HTERT RPE-1 (cell line): Measurements from ENCODE around the gene SCD.

Experiments used
- in situ Hi-C: fragments of 300-500 bp; cut with MboI; formaldehyde crosslinking; loops from 4 replicates; pipeline ENCODE4 v1.14.3; 2020; ENCODE audit warnings: low sequenced_read_pairs

Gene SCD

DNA sequence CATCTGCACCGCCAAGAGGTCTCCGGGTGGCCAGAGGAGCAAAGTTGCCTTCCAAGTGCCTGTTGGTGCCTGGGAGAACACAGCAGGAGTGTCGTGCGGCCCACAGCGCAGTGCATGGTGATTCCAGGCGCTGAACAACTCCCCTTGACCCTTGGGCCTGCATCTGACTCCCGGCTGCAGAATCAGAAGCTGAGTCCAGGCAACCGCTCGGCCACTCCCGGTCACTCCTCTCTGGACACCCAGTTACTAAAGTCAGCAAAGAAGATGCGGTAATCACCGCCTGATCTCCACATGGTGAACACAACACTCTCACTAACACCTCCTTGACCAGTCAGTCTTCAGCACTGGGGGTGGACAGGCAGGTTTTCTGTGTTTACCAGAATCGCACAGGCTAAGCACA lies 35.5 kb downstream of the SCD start:
- in situ Hi-C loops: no loop called here

- in situ Hi-C loops: no loop called here
Observed at GRCh38 chr10:100383251-100383650, 36.2 kb downstream of the SCD start.

DNA sequence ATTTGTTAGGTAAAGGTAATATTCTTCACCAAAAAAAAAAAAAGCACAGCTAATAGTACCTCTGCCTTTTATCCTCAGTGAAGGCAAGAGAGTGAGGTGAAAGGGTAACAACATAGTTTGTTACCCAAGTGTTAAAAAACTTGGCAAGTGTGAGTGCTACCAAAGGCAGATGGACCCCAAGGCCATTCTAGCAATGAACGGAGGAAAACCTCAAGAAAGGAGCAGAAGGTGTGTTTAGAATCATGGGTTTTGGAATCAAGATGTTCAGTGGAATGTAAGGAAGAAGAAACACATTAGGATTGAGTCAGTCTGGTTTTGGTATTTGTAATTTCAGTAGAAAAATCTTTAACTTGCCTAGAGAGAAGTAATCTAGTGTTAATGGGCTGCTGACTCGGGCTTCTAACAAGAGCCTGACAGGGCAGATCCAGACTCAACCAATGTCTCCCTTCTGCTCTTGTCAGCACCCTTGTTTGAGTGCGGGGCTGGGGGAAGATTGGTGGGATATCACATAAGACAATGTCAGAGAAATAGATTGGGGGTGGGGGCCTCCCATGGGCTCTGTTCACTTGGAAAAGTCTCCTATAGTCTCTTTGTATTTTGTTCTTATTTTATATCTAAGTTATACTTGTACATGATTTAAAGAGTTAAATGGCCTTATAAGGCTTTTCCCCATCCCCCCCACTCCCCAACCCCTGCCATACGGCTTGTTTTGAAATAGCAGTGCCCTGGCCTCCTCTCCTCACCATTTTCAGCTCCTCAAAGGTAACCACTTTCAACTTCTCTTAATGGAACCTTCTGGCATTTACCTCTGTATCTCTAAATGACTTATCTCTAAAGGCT lies 44.4 kb downstream of the SCD start:
- in situ Hi-C loops: no loop called here

DNA sequence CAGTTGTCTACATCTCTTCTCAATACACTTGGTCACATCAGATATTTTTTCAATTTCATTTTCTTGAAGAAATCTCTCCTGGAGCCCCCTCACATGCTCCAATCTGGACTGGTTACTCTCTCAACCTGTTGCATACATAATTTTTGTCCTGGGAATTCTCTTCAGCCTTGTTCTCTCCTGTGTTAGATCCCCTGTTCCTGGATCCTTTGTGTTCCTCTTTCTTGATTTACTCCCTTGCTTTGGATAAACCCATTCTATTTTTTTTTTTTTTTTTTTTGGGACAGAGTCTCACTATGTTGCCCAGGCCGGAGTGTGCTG lies 45.6 kb downstream of the SCD start:
- in situ Hi-C loops: no loop called here

- in situ Hi-C loops: no loop called here
Observed at GRCh38 chr10:100395626-100396025, 48.6 kb downstream of the SCD start.

DNA sequence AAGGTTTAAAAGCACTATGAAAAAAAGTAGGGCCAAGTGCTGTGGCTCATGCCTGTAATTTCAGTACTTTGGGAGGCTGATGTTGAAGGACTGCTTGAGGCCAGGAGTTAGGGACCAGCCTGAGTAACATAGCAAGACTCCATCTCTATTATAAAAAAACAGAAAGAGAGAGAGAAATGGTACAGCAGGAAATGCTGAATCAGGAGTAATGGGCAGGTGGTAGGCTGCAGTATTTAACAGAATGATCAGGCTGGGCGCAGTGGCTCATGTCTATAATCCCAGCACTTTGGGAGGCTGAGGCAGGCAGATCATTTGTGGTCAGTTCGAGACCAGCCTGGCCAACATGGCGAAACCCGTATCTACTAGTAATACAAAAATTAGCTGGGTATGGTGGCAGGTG lies 49.6 kb downstream of the SCD start:
- in situ Hi-C loops: no loop called here

DNA sequence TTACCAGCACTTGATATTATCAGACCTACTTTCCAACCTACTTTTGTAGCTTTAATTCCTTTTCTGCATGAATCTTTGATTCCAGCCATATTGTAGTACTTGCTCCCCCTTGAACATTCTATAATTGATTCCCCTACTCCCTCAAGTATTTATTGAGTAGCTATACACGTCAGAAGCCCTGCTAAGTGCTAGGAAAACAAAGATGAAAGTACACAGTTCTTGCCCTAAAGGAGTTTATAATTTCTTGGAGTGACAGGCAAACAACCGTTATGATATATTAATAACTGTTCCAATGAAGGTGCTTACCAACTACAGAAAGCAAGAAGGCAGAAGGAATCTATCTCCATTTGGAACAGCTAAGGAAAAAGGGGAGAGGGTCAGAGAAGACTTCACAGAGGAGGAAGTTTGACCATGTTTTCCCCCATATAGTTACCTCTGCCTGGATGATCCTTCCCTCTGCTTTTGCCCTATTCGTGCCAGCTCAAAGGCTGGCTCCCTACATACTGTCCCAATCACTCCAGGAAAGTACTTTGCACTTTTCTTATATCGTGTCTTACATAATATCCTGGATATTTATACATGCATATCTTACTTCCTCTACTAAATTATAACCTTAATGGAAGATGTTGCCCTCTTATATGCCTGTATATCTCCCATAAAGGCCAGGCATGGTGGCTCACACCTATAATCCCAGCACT lies 54.7 kb downstream of the SCD start:
- in situ Hi-C loops: no loop called here

DNA sequence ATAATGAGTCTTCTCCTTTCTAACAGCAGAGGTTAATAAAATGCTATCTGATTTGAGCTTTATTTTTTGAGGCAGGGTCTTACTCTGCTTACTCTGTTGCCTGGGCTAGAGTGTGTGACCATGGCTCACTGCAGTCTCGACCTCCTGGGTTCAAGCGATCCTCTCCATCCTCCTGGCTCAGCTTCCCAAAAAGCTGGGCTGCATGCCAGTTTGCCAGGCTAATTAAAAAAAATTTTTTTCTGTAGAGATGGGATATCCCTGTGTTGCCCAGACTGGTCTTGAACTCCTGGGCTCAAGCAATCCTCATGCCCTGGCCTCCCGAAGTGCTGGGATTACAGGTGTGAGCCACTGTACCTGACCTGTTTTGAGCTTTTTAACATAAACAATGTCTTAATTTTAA lies 56.7 kb downstream of the SCD start:
- in situ Hi-C loops: no loop called here

DNA sequence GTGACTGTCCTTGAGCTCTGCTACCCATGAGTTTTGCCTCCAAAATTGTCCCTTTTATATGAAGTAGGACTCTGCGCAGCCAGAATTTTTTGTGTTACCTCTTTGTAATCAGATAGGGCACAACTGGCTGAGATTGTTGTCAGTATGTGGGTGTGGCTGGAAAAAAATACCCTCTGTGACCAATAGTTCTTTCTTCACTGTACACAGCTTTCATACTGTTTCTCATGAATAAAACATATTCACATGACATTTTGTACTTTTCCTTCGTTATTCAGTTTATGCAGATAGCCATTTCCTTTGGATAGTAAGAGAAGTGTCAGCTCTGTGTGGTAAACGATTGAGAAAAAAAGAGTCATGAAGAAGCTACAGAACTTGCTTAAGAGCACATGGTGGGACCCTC lies 66.1 kb downstream of the SCD start:
- in situ Hi-C loops: no loop called here
